Liver (tissue), 3 donors: Measurements from ENCODE around the gene ZNF438.

Experiments used
- ATF3 ChIP-seq: IDR thresholded peaks from 2 replicates; pipeline ENCODE4 v1.6.1; 2016; ENCODE audit warnings: antibody characterized with exemption
- CTCF ChIP-seq: fragments of 150-350 bp; IDR thresholded peaks from 2 replicates; pipeline ENCODE4 v1.5.1; 2017; ENCODE audit warnings: improper control_type of control experiment, low read depth, low read length; ENCODE audit not compliant: missing input control
- GABPA ChIP-seq, 2 donors: IDR thresholded peaks in 1 of 2; conservative IDR thresholded peaks in 1 of 2; 2 replicates each; pipeline ENCODE4 v1.6.1; 2016; ENCODE audit warnings: antibody characterized with exemption in 2 of 2, mild to moderate bottlenecking in 1 of 2, moderate library complexity in 1 of 2
- HNF4G ChIP-seq: IDR thresholded peaks from 2 replicates; pipeline ENCODE4 v1.6.1; 2016; ENCODE audit warnings: antibody characterized with exemption
- MAX ChIP-seq: IDR thresholded peaks from 2 replicates; pipeline ENCODE4 v1.6.1; 2016; ENCODE audit warnings: antibody characterized with exemption
- RAD21 ChIP-seq, 2 donors: IDR thresholded peaks; 2 replicates each; pipeline ENCODE4 v1.6.1; 2016; ENCODE audit warnings: antibody characterized with exemption in 2 of 2, mild to moderate bottlenecking in 2 of 2
- REST ChIP-seq: IDR thresholded peaks from 2 replicates; pipeline ENCODE4 v1.6.1; 2016; ENCODE audit warnings: antibody characterized with exemption, mild to moderate bottlenecking
- TAF1 ChIP-seq: conservative IDR thresholded peaks from 2 replicates; pipeline ENCODE4 v1.6.1; 2016; ENCODE audit warnings: antibody characterized with exemption, mild to moderate bottlenecking
- ZBTB33 ChIP-seq: IDR thresholded peaks from 2 replicates; pipeline ENCODE4 v1.6.1; 2016; ENCODE audit warnings: antibody characterized with exemption
- donor health status: healthy.
- donor health status: healthy.

GRCh38 chr10:30827531-30828120 is 204.0 kb downstream of the ZNF438 start:
- no peak for TF ChIP-seq CTCF
- TF ChIP-seq GABPA (IDR thresholded peaks at IDR 0.05 in 1 of 2, conservative IDR thresholded peaks at IDR 0.05 in 1 of 2): no peak
- TF ChIP-seq RAD21 (IDR thresholded peaks at IDR 0.05): no peak
- TF ChIP-seq HNF4G: no peak
- TF ChIP-seq ZBTB33: no peak
- no peak for TF ChIP-seq TAF1
- TF ChIP-seq REST: no peak
- no peak for TF ChIP-seq ATF3
- TF ChIP-seq MAX: no peak
